ENCODE measurements around the gene PPT2. TPM values are rescaled to one million over a fixed set of nuclear protein-coding genes. Genes with fewer than 3 reads are reported as not detected.

Gene PPT2
- total and polyA plus RNA-seq, 2 of the 13 experiments (the other 11 are each of a cell fraction or from before 2014, with no cell fraction given) = 39.2 to 61.8 TPM

DNA sequence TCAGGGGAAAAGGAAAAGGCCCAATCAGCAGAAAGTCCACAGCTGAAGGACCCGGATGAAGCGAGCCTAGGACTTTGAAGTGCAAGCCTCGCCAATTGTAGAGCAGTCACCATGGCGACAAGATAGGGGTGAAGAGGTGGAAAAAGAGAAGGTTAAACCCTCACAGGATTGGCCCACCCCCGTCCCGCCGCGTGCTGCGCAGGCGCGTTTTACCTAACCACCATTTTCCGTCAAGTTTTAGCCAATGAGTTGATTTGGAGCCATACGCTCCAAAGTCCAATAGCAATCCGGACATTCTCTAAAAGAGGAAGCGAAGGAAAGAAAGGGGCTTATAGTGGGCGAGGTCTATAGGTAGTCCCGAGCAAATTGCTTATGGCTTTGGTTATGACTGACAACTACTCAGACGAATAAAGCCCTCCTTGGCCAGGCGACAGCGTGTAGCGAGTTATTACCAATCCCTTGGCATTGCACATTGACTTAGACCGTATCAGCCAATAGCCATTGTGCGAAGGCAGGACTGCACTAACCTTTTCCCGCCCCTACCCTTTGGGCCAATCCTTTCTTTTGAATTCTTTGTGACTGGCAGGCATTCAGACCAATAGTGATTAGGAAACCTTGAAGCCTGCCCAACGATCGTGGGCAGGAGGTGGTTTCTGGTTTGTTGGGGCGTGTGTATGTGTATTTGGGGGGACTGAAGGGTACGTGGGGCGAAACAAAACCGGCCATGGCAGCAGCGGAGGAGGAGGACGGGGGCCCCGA lies 24.0 kb downstream of the PPT2 start, which contains the start of gene RNF5 (continued):
- TF ChIP-seq NKX3-1 (CRISPR knock-in tag; IDR thresholded peaks at IDR 0.05) = no peak
- no peak for TF ChIP-seq HNRNPL (IDR thresholded peaks at IDR 0.05; ENCODE audit: low read depth, low read length)
- no peak for TF ChIP-seq ZNF101 (CRISPR knock-in tag; IDR thresholded peaks at IDR 0.05; ENCODE audit: borderline replicate concordance, low read depth)
- TF ChIP-seq RFX5 (IDR thresholded peaks at IDR 0.05; ENCODE audit: low read depth, low read length) = peak; percentile 89
- no peak for TF ChIP-seq ZBTB1 (CRISPR knock-in tag; IDR thresholded peaks at IDR 0.05; ENCODE audit: borderline replicate concordance)
- TF ChIP-seq, protein P1, sequence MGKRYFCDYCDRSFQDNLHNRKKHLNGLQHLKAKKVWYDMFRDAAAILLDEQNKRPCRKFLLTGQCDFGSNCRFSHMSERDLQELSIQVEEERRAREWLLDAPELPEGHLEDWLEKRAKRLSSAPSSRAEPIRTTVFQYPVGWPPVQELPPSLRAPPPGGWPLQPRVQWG (CRISPR knock-in tag; IDR thresholded peaks at IDR 0.05; ENCODE audit: borderline replicate concordance, low read depth) = no peak
- no peak for TF ChIP-seq ZNF547 (CRISPR knock-in tag; IDR thresholded peaks at IDR 0.05)
- 0 out of 2 replicates have a peak, but pooled peaks have one; percentile 36 for TF ChIP-seq SAFB2 (CRISPR knock-in tag; IDR thresholded peaks at IDR 0.05; ENCODE audit: borderline replicate concordance, low read depth)
- TF ChIP-seq ZFP36L1 (CRISPR knock-in tag; IDR thresholded peaks at IDR 0.05) = no peak
- TF ChIP-seq ZNF614 (CRISPR knock-in tag; IDR thresholded peaks at IDR 0.05; ENCODE audit: borderline replicate concordance) = peak; percentile 14; the same call in 1 of the 2 replicates
- TF ChIP-seq POLR2AphosphoS5 (IDR thresholded peaks at IDR 0.05; ENCODE audit: low read depth, low read length) = peak; percentile 37; the same call in 1 of the 2 replicates
- TF ChIP-seq SP1 (IDR thresholded peaks at IDR 0.05) = no peak
- TF ChIP-seq SP1 (CRISPR knock-in tag; IDR thresholded peaks at IDR 0.05) = peak; percentile 84
- TF ChIP-seq, protein P2, sequence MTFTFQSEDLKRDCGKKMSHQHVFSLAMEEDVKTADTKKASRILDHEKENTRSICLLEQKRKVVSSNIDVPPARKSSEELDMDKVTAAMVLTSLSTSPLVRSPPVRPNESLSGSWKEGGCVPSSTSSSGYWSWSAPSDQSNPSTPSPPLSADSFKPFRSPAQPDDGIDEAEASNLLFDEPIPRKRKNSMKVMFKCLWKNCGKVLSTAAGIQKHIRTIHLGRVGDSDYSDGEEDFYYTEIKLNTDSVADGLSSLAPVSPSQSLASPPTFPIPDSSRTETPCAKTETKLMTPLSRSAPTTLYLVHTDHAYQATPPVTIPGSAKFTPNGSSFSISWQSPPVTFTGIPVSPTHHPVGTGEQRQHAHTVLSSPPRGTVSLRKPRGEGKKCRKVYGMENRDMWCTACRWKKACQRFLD (CRISPR knock-in tag; IDR thresholded peaks at IDR 0.05; ENCODE audit: borderline replicate concordance) = no peak
- TF ChIP-seq, protein P3, sequence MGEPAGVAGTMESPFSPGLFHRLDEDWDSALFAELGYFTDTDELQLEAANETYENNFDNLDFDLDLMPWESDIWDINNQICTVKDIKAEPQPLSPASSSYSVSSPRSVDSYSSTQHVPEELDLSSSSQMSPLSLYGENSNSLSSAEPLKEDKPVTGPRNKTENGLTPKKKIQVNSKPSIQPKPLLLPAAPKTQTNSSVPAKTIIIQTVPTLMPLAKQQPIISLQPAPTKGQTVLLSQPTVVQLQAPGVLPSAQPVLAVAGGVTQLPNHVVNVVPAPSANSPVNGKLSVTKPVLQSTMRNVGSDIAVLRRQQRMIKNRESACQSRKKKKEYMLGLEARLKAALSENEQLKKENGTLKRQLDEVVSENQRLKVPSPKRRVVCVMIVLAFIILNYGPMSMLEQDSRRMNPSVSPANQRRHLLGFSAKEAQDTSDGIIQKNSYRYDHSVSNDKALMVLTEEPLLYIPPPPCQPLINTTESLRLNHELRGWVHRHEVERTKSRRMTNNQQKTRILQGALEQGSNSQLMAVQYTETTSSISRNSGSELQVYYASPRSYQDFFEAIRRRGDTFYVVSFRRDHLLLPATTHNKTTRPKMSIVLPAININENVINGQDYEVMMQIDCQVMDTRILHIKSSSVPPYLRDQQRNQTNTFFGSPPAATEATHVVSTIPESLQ (CRISPR knock-in tag; conservative IDR thresholded peaks at IDR 0.05) = no peak
- TF ChIP-seq, protein P4, sequence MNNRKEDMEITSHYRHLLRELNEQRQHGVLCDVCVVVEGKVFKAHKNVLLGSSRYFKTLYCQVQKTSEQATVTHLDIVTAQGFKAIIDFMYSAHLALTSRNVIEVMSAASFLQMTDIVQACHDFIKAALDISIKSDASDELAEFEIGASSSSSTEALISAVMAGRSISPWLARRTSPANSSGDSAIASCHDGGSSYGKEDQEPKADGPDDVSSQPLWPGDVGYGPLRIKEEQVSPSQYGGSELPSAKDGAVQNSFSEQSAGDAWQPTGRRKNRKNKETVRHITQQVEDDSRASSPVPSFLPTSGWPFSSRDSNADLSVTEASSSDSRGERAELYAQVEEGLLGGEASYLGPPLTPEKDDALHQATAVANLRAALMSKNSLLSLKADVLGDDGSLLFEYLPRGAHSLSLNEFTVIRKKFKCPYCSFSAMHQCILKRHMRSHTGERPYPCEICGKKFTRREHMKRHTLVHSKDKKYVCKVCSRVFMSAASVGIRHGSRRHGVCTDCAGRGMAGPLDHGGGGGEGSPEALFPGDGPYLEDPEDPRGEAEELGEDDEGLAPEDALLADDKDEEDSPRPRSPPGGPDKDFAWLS (CRISPR knock-in tag; IDR thresholded peaks at IDR 0.05; ENCODE audit: borderline replicate concordance) = no peak
- no peak for TF ChIP-seq ZNF230 (CRISPR knock-in tag; IDR thresholded peaks at IDR 0.05)
- TF ChIP-seq, protein P5, sequence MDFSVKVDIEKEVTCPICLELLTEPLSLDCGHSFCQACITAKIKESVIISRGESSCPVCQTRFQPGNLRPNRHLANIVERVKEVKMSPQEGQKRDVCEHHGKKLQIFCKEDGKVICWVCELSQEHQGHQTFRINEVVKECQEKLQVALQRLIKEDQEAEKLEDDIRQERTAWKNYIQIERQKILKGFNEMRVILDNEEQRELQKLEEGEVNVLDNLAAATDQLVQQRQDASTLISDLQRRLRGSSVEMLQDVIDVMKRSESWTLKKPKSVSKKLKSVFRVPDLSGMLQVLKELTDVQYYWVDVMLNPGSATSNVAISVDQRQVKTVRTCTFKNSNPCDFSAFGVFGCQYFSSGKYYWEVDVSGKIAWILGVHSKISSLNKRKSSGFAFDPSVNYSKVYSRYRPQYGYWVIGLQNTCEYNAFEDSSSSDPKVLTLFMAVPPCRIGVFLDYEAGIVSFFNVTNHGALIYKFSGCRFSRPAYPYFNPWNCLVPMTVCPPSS (IDR thresholded peaks at IDR 0.05) = no peak
- TF ChIP-seq ATF7 (IDR thresholded peaks at IDR 0.05) = no peak
- TF ChIP-seq ATF7 (CRISPR knock-in tag; IDR thresholded peaks at IDR 0.05) = no peak
- no peak for TF ChIP-seq ZFYVE20 (CRISPR knock-in tag; IDR thresholded peaks at IDR 0.05; ENCODE audit: borderline replicate concordance, low read depth)
- TF ChIP-seq ZFP90 (CRISPR knock-in tag; IDR thresholded peaks at IDR 0.05; ENCODE audit: borderline replicate concordance) = peak; percentile 17; the same call in 1 of the 2 replicates
- TF ChIP-seq DMAP1 (CRISPR knock-in tag; IDR thresholded peaks at IDR 0.05) = no peak; the same call in 1 of the 2 replicates
- no peak for TF ChIP-seq MAF1 (CRISPR knock-in tag; IDR thresholded peaks at IDR 0.05; ENCODE audit: borderline replicate concordance)
